ENCODE measurements around the gene ALK.

The ALK gene

DNA sequence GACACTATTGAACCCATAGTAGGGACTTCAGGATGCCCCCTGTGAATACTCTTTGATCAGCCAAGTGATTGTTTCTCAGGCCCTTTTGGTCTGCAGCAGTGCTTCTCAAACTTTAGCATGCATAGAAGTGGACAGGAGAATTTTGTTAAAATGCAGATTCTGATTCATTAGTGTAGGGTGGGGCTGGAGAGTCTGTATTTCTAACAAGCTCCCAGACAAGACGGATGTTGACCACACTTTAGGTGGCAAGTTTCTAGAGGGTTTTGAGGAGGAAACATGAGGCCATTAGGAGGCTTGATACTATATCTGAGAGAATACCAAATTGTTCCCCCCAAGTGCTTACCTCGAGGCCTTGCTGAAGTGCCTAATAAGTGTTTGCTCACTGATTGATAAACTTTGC, 488.3 kb downstream of the ALK start:
- H3K4me3 ChIP-seq (ENCODE audit: low read depth in 1 of 2, low read length in 1 of 2): no peak overlapping the region
- H3K4me1 ChIP-seq (ENCODE audit: control insufficient read depth in 1 of 2, insufficient read depth in 1 of 2, low read depth in 1 of 2, low read length in 1 of 2): no peaks in the 10 kb centered on the region
- no peaks in the 10 kb centered on the region for H3K27me3 ChIP-seq
- no peaks in the 10 kb centered on the region for H3K36me3 ChIP-seq
- no peaks in the 10 kb centered on the region for H3K9me3 ChIP-seq
- H3K27ac ChIP-seq: no peak overlapping the region
- TF ChIP-seq, protein P1, sequence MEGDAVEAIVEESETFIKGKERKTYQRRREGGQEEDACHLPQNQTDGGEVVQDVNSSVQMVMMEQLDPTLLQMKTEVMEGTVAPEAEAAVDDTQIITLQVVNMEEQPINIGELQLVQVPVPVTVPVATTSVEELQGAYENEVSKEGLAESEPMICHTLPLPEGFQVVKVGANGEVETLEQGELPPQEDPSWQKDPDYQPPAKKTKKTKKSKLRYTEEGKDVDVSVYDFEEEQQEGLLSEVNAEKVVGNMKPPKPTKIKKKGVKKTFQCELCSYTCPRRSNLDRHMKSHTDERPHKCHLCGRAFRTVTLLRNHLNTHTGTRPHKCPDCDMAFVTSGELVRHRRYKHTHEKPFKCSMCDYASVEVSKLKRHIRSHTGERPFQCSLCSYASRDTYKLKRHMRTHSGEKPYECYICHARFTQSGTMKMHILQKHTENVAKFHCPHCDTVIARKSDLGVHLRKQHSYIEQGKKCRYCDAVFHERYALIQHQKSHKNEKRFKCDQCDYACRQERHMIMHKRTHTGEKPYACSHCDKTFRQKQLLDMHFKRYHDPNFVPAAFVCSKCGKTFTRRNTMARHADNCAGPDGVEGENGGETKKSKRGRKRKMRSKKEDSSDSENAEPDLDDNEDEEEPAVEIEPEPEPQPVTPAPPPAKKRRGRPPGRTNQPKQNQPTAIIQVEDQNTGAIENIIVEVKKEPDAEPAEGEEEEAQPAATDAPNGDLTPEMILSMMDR (IDR thresholded peaks at IDR 0.05): no peak

DNA sequence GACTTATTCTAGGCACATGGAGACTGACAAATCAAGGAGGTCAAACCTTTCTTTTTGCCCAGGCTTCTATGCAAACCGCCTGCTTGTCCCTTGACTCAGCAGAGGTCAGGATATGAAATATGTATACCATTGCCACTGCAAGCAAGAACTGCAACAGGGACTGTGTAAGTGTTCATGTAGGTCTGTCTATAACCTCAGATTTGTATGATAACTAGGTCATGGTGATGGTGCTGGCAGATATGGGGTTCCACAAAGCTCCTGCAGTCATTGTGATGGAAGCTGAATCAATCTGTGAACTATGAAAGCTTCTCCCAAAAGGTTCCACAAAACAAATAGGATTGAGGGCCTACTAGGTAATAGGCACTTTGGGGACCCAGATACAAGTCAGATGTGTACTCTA, 489.9 kb downstream of the ALK start:
- TF ChIP-seq, protein P1 (IDR thresholded peaks at IDR 0.05): no peak
- H3K4me1 ChIP-seq (ENCODE audit: control insufficient read depth in 1 of 2, insufficient read depth in 1 of 2, low read depth in 1 of 2, low read length in 1 of 2): no peaks in the 10 kb centered on the region
- no peaks in the 10 kb centered on the region for H3K36me3 ChIP-seq
- H3K9me3 ChIP-seq: no peaks in the 10 kb centered on the region
- no peak overlapping the region for H3K4me3 ChIP-seq (ENCODE audit: low read depth in 1 of 2, low read length in 1 of 2)
- no peak overlapping the region for H3K27ac ChIP-seq
- H3K27me3 ChIP-seq: no peaks in the 10 kb centered on the region

DNA sequence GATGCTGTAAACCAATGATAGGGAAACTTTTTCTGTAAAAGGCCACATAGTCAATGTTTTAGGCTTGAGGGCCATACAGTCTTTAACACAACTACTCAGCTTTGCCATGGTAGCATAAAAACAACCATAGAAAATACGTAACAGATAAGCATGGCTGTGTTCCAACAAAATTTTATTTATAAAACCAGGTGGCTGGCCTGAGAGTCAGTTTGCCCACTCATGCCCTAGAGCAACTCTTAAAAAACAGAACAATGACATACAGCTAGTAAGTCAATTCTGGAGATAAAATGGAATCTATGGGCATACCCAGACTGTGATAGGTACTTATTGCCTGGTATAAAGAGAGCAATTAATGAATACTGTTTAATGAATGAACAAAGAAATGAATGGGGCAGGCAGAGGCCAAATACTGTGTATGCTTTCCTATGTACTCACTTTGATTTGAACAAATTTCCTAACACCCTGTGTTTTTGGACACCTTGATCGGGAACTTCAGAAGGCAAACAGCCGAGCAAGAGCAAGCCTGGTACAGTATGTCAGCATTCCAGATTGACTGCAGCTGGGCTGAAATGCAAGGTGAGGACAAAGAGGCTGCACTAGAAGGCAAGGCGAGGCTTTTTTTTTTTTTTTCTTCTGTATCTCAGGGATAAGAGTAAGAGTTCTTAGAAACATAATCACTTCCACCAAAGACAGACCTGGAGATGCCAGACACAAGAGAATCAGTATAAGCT, 490.8 kb downstream of the ALK start:
- Histone ChIP-seq H3K27ac (no peak overlapping the region), H3K4me3 (ENCODE audit: low read depth in 1 of 2, low read length in 1 of 2) (no peak overlapping the region), H3K36me3 (no peaks in the 10 kb centered on the region), H3K9me3 (no peaks in the 10 kb centered on the region), H3K27me3 (no peaks in the 10 kb centered on the region), H3K4me1 (ENCODE audit: control insufficient read depth in 1 of 2, insufficient read depth in 1 of 2, low read depth in 1 of 2, low read length in 1 of 2) (no peaks in the 10 kb centered on the region)
- TF ChIP-seq, protein P1 (IDR thresholded peaks at IDR 0.05): no peak

DNA sequence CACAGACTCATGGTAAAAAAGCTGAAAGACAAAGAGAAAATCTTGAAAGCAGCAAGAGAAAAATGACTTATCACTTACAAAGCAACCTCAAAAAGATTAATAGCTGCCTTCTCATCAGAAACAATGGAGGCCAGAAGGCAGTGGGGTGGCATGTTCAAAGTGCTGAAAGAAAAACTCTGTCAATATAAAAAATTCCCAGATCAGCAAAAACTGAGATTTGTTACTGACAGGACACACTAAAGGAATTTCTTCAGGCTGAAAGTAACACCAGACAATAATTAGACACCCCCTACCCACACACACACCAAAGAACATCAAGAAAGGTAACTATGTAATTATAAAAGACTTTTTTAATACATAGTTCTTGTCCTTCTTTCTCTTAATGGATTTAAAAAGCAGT, 495.0 kb downstream of the ALK start:
- no peak overlapping the region for H3K27ac ChIP-seq
- H3K4me1 ChIP-seq (ENCODE audit: control insufficient read depth in 1 of 2, insufficient read depth in 1 of 2, low read depth in 1 of 2, low read length in 1 of 2): no peaks in the 10 kb centered on the region
- H3K4me3 ChIP-seq (ENCODE audit: low read depth in 1 of 2, low read length in 1 of 2): no peak overlapping the region
- H3K27me3 ChIP-seq: no peaks in the 10 kb centered on the region
- H3K36me3 ChIP-seq: no peaks in the 10 kb centered on the region
- TF ChIP-seq, protein P1 (IDR thresholded peaks at IDR 0.05): no peak
- H3K9me3 ChIP-seq: no peaks in the 10 kb centered on the region

DNA sequence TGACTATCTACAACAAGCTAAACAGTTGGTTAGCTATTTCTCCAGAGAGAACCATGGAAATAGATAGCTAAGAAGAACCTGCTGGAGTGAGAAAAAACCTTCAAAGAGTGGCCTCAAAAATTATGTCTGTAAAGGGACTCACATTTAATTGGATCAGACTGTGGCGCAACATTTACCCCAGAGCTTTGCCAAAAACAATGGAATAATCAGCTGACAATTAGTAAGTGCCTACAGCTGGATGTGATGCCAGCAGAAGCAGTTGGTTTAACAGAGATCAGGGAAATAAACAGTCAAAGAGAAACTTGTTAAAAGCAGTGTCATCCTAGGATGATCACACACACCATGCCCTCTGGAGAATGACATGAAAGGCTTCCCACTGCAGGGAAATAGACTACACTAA, 495.5 kb downstream of the ALK start:
- Histone ChIP-seq H3K27ac (no peak overlapping the region), H3K4me1 (ENCODE audit: control insufficient read depth in 1 of 2, insufficient read depth in 1 of 2, low read depth in 1 of 2, low read length in 1 of 2) (no peaks in the 10 kb centered on the region), H3K4me3 (ENCODE audit: low read depth in 1 of 2, low read length in 1 of 2) (no peak overlapping the region), H3K9me3 (no peaks in the 10 kb centered on the region), H3K27me3 (no peaks in the 10 kb centered on the region), H3K36me3 (no peaks in the 10 kb centered on the region)
- TF ChIP-seq, protein P1 (IDR thresholded peaks at IDR 0.05): no peak
